ENCODE data around the gene MUSK.
"Not testable (repeated sequence)": the region's sequence is repeated elsewhere in the genome, so short reads cannot be mapped to it uniquely, and the experiment has no call there.

Gene MUSK

GRCh38 chr9:110763568-110763967 is 95.0 kb downstream of the MUSK start:
- no peak for DNase-seq (ENCODE audit: low read depth)

GRCh38 chr9:110764006-110764405 is 95.4 kb downstream of the MUSK start:
- DNase-seq (ENCODE audit: low read depth) = no peak

GRCh38 chr9:110765926-110766325 is 97.3 kb downstream of the MUSK start:
- no peak for DNase-seq (ENCODE audit: low read depth)

DNA sequence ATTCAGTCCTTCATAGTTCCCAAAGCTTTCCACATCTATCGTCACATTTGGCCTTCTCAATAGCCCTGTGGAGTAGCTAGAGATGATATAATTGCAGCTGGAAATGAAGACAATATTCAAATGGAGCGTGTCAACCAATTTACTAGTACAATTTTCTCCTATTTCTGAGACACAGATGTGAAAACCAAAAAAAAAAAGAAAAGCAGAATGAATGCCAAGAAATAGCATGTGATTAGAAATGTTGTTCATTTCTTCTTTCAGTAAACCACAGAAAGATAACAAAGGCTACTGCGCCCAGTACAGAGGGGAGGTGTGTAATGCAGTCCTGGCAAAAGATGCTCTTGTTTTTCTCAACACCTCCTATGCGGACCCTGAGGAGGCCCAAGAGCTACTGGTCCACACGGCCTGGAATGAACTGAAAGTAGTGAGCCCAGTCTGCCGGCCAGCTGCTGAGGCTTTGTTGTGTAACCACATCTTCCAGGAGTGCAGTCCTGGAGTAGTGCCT is 99.0 kb downstream of the MUSK start:
- no peak for DNase-seq (ENCODE audit: low read depth)

DNA sequence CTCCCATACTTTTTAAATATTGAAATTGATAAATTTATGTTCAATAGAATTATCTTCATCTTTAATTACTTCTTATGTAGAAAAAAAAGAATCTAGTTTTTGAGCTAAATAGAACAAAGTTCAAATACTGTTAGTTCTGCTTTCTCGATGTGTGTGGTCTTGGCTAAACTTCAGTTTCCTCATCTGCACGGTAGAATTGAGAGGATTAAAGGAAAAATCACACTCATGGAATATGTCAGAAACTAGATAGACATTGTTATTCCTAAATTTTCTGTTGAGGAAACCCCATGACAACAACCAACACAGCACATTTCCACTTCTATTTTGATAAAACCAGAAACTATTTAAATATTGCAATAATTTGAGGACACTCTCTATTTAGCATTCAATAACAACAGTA is 100.3 kb downstream of the MUSK start:
- DNase-seq (ENCODE audit: low read depth) = no peak

- DNase-seq (ENCODE audit: low read depth) = no peak
These were observed 101.1 kb downstream of the MUSK start for GRCh38 chr9:110769667-110770066.

- no peak for DNase-seq (ENCODE audit: low read depth)
These were observed 107.1 kb downstream of the MUSK start for GRCh38 chr9:110775724-110776123.

DNA sequence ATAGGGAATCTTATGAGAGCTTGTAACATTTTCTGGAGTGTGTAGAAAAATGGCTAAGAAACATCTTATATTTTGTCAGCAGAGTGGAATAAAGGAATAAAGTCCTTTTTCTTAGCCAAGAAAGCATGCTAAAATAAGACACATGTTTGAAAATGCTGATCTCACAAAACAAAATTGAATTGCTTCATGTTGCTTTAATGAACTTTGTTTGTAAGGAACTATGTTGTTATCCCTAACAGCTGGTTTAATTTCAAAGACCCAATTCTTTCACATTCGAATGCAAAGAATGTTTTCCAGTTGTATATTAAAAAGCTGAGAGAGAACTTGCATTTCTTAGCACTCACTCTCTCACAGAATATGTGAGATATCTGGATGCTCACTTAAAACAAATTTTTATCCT is 107.6 kb downstream of the MUSK start:
- no peak for DNase-seq (ENCODE audit: low read depth)

DNA sequence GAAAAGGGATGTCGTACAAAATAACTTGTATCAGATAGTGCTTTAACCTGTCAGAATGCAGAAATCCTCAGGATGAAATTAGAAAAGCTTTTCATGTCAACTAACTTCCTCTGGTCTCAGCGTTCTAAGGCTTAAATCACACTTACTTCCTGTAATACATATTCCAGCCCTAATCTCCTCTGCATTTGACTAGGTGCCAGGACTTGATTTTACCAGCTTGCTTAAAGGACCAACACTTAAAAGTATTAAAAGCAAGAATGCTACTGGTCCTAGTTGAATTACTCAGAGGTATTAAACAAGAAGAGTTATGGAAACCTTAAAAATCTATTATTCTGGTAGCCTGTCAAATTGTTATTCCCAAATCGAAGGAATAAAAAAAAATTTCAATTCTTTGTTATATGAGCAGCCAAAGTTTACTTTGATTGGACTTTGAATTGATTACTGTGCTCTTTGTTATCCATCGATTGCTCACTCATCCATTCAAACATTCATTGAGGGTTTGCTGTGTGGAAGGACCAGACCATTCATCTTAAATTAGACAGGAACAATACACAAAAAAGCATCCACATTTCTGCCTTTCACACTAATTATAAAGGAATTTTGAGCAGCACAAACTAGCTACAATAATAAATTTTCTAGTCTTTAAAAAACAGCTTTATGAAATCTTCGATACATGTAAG is 108.7 kb downstream of the MUSK start:
- DNase-seq (ENCODE audit: low read depth) = no peak

DNA sequence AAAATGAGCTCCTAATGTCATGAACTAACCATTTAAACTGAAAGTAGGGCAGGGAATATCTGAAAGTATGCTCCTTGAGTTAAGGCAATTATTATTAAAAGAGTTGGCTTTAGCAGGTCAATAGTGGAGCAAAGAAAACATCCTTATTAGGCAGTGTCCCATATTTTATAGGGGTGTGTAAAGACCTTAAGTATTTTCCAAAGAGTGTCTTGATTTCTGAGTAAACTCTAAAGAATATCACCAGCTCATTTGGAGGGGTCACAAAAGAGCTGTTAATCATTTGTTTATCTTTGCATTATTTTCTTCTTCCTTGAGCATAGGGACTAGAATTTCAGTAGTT is 109.3 kb downstream of the MUSK start:
- no peak for DNase-seq (ENCODE audit: low read depth)

DNA sequence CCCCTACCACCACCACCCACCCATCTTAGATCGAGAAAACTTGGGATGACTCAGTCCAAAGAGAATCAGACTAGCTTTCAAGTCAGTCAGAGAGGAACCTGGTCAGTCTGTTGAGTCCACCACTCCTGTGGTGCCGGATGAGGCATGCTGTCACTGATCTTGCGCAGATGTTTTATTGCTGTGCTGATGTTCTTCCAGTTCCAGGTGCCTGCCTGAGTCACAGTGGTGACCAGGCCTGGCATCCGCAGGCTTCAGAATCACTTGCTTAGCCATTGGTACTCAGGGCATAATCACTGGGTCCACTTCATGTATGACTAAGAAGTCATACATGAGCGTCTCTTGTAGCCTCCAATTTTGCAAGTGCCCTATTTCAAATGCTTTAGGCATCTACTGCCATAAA is 114.1 kb downstream of the MUSK start:
- no peak for DNase-seq (ENCODE audit: low read depth)

DNA sequence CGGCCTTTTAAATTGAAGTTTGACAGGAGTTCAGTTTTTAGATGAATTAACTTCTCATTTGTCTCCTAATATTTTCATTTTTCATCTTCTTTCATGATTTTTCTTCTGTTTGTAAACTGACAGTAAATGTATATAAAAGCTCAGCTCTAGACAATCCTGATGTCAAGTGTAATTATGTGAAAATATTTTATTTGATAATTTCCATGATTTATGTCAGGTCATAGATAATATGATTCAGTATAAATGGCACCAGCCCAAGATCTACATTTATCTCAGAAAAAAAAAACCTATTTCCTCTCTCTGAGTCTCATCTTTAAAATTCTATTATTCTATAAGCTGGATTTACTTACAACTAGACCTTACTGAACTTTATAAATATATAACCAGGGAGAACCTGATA is 115.7 kb downstream of the MUSK start:
- DNase-seq (ENCODE audit: low read depth) = no peak

DNA sequence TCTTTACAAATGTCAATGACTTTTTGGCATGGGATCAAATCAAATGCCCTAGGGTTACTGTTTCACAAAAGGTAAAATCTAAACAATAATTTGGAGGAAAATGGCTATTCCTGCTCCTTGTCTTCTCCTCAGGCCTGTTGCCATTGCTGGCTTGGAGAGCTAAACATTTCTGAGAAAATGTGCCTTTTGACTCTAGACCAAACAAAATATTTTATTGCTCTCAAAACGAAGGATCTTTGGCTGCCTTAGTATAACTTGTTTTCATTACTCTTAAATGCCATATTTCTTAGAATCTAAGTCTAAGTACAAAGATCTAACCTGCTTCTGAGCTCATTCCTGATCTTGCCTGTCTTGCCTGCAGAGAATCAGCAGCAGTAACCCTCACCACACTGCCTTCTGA is 116.6 kb downstream of the MUSK start:
- no peak for DNase-seq (ENCODE audit: low read depth)

- DNase-seq (ENCODE audit: low read depth) = not testable (repeated sequence)
These were observed 119.8 kb downstream of the MUSK start for GRCh38 chr9:110788396-110788795.

- no peak for DNase-seq (ENCODE audit: low read depth)
These were observed 120.3 kb downstream of the MUSK start for GRCh38 chr9:110788871-110789270.

GRCh38 chr9:110797611-110798010 is 129.0 kb downstream of the MUSK start:
- DNase-seq (ENCODE audit: low read depth) = no peak

GRCh38 chr9:110799396-110799795 is 130.8 kb downstream of the MUSK start:
- no peak for DNase-seq (ENCODE audit: low read depth)

DNA sequence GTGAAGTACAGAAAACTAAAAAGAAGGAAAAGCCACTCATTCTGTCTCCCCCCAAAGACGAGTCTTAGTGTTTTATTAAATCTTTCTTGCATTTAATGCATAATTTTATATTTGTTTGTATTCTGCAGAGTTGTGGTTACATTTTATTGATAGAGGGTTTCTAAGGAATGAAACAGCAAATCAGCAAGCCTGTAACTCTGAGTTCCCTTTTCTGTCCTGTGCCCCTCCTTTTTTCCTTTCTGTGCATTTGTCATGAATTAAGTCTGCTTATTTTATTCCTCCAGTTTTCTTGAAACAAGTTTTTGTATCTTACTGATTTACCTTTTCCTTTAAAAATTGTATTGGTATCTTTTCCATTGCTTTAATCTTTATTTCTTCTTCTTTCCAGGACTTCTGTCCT is 132.8 kb downstream of the MUSK start:
- no peak for DNase-seq (ENCODE audit: low read depth)

GRCh38 chr9:110802416-110803035 is 133.9 kb downstream of the MUSK start:
- DNase-seq (ENCODE audit: low read depth) = no peak

GRCh38 chr9:110807956-110808598 is 139.5 kb downstream of the MUSK start:
- no peak for DNase-seq (ENCODE audit: low read depth)

GRCh38 chr9:110808599-110808980 is 140.0 kb downstream of the MUSK start:
- DNase-seq (ENCODE audit: low read depth) = no peak

- DNase-seq (ENCODE audit: low read depth) = no peak
These were observed 140.5 kb downstream of the MUSK start for GRCh38 chr9:110809038-110809595.

GRCh38 chr9:110810262-110810976 is 141.8 kb downstream of the MUSK start:
- no peak for DNase-seq (ENCODE audit: low read depth)

All from stimulated activated CD8-positive, alpha-beta memory T cell treated with anti-CD3 and anti-CD28 coated beads, Interleukin-4, amount 100 ng/mL, for 24 hours (primary cell).